ENCODE results near the gene LCA5L.

The LCA5L gene

DNA sequence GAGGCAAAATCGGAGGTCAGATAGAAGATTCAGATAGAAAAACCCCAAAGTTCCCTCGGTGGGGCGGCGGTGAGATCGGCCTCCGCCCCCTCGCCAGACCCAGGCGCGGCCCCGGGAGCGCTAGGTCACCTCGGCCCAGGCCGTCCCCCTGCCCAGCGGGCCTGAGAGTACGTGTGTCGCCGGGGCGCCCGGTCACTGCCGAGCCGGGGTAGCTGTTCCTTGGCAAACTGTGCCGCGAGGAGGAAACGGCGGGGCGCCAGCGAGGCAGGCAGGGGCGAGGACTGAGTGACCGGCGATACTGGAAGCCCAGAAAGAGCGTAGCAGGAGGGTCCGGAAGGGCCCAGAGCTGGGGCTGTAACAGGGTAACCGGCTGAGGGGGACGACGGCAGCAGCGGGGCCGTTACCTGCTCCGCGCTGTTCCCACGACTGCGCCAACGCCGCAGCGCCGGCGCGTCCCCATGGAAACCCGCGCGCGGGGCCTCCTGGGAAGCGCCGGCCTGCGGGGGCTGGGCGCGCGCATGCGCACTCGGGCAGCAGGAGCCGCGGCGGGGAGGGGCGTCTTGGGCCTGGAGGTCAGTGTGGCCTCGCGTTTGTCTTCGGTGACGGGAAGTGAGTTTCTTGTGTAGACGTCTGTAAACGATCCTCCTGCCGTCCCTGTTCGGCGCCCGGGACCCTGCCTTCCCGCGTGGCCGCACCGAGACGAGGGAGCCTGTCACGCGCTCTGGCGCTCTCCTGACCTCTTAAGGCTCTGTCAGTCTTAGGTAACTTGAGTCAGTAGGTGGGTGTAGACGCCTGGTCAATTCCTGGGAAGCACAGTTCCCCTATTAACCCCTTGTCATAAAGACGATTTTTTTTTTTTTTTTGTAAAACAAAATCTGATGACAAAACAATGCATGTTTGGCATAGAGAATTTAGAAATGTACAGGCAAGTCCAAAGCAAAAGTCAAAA, at the start of gene LCA5L:
Gene LCA5L (minus strand): TSS at position 458 of the 949 bp plus-strand sequence. CDS start 17,285 bp downstream, outside the sequence.
- in situ Hi-C loops (cut with MboI; ENCODE audit: low sequenced_read_pairs, unreplicated experiment), result no loop called here
- TF ChIP-seq, protein P1, sequence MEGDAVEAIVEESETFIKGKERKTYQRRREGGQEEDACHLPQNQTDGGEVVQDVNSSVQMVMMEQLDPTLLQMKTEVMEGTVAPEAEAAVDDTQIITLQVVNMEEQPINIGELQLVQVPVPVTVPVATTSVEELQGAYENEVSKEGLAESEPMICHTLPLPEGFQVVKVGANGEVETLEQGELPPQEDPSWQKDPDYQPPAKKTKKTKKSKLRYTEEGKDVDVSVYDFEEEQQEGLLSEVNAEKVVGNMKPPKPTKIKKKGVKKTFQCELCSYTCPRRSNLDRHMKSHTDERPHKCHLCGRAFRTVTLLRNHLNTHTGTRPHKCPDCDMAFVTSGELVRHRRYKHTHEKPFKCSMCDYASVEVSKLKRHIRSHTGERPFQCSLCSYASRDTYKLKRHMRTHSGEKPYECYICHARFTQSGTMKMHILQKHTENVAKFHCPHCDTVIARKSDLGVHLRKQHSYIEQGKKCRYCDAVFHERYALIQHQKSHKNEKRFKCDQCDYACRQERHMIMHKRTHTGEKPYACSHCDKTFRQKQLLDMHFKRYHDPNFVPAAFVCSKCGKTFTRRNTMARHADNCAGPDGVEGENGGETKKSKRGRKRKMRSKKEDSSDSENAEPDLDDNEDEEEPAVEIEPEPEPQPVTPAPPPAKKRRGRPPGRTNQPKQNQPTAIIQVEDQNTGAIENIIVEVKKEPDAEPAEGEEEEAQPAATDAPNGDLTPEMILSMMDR (IDR thresholded peaks at IDR 0.05; ENCODE audit: borderline replicate concordance, control extremely low read depth, extremely low read depth, insufficient read depth, missing control alignments), result peak; percentile 4
- DNase-seq (ENCODE audit: low spot score), result peak; percentile 99

DNA sequence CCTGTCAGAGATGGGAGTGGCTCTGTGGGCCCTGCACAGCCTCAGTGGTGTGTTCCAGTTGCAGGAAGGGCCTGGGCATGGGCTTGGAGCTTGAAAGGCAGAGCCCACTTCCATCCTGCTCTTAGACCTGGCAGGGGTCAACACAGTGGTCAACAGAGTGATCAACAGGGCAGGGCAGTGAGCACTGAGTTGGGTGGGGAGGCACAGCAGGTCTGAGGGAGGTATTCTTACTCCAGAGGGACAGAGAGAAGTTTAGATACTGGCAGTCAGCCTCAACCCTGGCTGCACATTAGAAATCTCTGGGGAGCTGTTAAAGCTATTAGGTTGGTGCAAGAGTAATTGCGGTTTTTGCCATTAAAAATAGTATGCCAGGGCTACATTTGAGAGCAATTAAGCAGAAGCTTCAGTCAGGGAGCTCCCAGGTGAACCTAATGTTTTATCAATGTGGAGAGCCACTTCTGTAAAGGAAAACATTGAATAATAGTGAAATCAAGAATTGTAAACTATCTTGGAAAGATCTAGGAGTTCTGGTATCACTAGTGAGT, 43.9 kb upstream of the LCA5L start:
- in situ Hi-C loops (cut with MboI; ENCODE audit: low sequenced_read_pairs, unreplicated experiment), result no loop called here
- no peak for DNase-seq (ENCODE audit: low spot score)
- TF ChIP-seq, protein P1 (IDR thresholded peaks at IDR 0.05; ENCODE audit: borderline replicate concordance, control extremely low read depth, extremely low read depth, insufficient read depth, missing control alignments), result no peak

DNA sequence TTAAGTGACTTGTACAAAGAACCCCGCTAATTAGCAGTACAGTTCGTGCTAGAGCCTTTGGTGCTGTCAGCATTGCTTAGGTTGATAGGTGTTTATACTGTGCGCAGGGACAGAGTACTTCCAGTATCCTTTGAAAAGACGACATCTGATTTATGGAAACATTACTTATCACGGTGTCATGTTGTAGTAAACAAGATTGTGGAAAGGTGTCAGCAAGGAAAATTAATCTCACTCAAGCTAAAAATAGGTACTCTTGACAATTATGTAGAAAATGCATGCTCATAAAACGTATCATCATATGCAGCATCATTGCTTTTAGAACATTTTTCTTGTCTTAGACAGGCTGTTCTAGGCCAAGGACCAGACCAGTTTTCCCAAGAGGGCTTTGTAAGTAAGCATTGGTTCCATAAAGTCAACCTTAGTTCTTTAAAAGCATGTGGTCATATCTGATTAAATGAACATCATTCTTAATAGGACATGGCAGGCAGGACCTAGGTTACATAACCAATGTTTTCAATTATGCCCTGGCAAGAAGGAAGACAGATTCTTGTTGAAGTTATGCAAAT, 39.2 kb upstream of the LCA5L start:
- in situ Hi-C loops (cut with MboI; ENCODE audit: low sequenced_read_pairs, unreplicated experiment), result no loop called here
- TF ChIP-seq, protein P1 (IDR thresholded peaks at IDR 0.05; ENCODE audit: borderline replicate concordance, control extremely low read depth, extremely low read depth, insufficient read depth, missing control alignments), result no peak
- DNase-seq (ENCODE audit: low spot score), result no peak

DNA sequence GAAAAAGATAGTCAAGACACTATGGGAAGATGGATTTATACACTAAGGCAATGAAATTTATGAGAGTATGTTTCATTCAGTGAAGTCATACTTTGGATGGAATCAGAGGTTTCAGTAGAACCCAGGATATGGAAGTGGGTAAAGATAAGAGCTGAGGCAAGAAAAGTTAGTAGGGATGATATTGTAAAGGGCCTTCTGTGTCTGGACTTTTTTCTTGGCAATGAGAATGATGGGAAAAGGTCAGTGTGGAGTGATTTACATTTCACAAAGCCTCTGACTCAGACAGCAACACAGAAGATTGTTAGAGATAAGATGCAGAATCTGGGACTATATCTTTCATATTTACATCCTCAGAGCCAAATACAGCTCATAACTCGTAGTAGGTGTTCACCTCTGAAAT, 38.3 kb upstream of the LCA5L start:
- TF ChIP-seq, protein P1 (IDR thresholded peaks at IDR 0.05; ENCODE audit: borderline replicate concordance, control extremely low read depth, extremely low read depth, insufficient read depth, missing control alignments), result no peak
- in situ Hi-C loops (cut with MboI; ENCODE audit: low sequenced_read_pairs, unreplicated experiment), result no loop called here
- no peak for DNase-seq (ENCODE audit: low spot score)

DNA sequence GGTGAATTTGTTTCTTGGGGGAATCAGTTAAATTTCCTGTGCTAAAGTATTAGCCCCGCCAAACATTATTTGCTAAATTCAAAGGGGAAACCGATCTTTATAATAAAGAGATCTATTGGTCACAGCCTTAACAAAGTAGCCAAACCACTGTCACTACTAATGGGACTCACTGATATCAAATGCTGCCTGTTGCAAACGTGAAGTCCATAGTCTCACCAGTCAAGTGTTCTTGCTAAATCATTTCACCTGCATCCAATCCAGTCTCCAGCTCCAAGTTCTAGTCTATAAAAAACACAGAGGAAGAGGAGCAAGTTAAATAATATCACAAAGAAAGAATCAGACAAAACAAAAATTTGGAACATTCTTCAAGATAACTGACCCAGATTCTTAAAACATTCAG, 36.3 kb upstream of the LCA5L start:
- no peak for DNase-seq (ENCODE audit: low spot score)
- in situ Hi-C loops (cut with MboI; ENCODE audit: low sequenced_read_pairs, unreplicated experiment), result no loop called here
- TF ChIP-seq, protein P1 (IDR thresholded peaks at IDR 0.05; ENCODE audit: borderline replicate concordance, control extremely low read depth, extremely low read depth, insufficient read depth, missing control alignments), result no peak

DNA sequence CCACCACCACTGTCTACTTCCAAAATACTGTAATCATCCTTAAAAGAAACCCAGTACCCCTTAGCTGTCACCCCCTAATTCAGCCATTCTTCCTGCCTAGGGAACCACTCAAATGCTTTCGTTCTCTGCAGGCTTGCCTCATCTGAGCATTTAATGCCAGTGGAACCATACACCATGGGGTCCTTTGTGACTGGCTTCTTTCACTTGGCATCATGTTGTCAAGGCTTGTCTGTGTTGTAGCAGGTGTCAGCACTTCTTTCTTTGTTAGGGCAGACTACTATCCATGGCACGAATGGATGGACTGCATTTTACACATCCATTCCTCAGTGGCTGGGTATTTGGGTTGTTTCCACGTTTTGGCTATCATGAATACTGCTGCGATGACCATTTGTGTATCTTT, 34.7 kb upstream of the LCA5L start:
- in situ Hi-C loops (cut with MboI; ENCODE audit: low sequenced_read_pairs, unreplicated experiment), result no loop called here
- no peak for DNase-seq (ENCODE audit: low spot score)
- TF ChIP-seq, protein P1 (IDR thresholded peaks at IDR 0.05; ENCODE audit: borderline replicate concordance, control extremely low read depth, extremely low read depth, insufficient read depth, missing control alignments), result no peak
